GM18505 (cell line): ENCODE measurements around the gene CEP170.

Source experiments
- ATAC-seq: cut with Tn5 transposase; IDR thresholded peaks from one replicate; pipeline ENCODE4 v1.9.1; 2021; ENCODE audit not compliant: unreplicated experiment
- POLR2A ChIP-seq: IDR thresholded peaks from 4 replicates; pipeline ENCODE4 v1.6.1; 2011; ENCODE audit warnings: borderline replicate concordance; ENCODE audit not compliant: insufficient read depth, insufficient read length; ENCODE audit errors: extremely low read depth

The CEP170 gene

DNA sequence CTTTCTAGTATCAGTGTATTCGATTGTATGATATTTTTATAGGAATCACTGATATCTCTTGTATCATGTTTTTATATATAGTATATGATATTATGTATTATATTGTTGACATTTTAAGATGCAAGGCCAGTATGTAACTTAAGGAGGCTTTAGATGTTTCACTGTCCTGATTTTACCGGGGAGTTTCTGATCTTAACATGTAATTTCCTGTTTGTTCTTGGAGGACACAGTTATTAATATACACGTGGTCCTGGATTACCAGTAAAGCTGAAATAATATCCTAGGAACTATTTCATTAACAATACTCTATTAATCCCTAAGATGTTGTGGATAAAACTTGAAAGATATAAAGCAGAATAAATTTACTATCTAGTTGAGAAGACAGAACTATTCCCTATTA, 20.2 kb upstream of the CEP170 start:
- ATAC-seq = no peak
- no peak for TF ChIP-seq POLR2A

GRCh38 chr1:243273945-243274344, 18.9 kb upstream of the CEP170 start:
- no peak for ATAC-seq
- no peak for TF ChIP-seq POLR2A

GRCh38 chr1:243273506-243273905, 18.4 kb upstream of the CEP170 start:
- TF ChIP-seq POLR2A = no peak
- no peak for ATAC-seq

DNA sequence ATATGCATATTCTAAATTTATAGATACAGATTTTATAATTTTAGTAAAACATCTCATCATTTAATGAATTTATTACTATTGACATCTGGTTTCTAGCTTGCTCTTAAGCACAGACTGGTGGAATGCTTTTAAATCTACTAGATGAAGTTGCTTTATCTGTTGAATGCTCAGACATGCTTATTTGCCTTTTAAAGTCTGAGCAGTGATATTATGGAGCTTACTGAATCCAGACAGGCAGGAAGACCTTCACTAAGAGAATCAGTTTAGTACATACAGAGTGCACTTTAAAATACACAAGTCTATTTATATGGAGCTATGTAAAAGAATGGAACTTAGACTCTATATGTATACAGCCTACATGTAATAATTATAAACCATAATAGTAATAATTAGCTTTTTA, 17.3 kb upstream of the CEP170 start:
- ATAC-seq = no peak
- no peak for TF ChIP-seq POLR2A

DNA sequence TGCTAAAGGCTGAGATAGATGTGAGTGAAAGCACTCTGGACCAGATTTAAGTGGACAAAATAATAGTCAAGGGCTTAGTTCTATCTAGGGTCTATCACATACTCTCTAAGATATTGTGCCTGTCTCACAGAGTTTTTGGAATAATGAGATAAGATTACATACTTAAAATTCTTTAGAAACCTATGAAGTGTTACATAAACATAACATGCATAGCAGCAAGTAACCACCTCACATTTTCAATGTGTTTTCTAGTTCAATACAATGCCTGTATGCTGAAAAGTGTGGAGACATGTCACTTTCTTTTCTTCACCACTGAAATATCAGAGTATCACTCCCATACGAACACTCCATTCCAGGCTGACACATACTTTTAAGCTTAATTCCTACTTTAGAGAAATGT, 16.9 kb upstream of the CEP170 start:
- TF ChIP-seq POLR2A = no peak
- ATAC-seq = no peak

GRCh38 chr1:243270097-243270864, 15.2 kb upstream of the CEP170 start:
- ATAC-seq = no peak
- no peak for TF ChIP-seq POLR2A

DNA sequence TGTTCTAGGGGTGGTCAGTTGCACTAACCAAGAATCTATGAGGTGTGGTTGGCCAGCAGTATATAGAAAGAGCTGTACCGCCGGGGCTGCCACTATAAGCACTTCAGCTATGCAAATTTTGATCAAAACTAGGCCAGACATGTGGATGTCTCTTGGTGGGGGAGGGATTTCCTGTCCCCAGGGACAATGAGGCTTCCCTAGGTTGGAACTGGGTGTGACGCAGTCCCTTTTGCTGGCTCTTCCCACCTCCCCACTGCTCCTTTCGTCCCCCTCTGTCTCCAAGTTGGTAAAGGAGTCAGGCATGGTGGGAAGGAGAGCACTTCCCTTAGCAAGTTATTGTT, 14.3 kb upstream of the CEP170 start:
- no peak for TF ChIP-seq POLR2A
- no peak for ATAC-seq

DNA sequence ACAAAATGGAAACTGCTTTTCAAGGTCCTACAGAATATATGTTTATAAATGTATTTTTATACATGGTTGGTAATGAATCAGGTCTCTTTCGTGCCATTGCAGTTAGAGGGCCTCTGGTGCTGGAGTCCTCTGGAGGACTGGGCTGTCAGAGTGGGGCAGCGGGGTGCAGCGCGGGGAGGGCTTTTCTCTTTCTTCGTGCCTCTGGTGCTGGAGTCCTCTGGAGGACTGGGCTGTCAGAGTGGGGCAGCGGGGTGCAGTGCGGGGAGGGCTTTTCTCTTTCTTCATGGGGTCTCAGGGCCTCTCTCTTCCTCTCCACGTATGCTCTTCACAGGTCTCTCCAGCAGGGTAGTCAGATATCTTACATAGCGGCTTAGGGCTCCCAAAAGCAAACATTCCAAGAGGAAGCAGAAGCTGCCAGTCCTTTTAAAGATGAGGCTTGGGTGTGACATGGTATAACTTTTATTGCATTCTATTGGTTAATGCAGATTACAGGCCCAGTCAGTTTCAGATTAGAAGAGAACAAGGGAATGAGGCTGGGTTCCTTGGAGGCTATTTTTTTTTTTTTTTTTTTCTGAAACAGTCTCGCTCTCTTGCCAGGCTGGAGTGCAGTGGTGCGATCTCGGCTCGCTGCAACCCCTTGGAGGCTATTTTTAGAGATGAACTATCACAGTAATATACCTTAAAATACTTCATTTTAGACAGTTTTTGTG, 13.8 kb upstream of the CEP170 start:
- no peak for TF ChIP-seq POLR2A
- ATAC-seq = no peak

GRCh38 chr1:243267914-243268653, 13.0 kb upstream of the CEP170 start:
- ATAC-seq = no peak
- TF ChIP-seq POLR2A = no peak

DNA sequence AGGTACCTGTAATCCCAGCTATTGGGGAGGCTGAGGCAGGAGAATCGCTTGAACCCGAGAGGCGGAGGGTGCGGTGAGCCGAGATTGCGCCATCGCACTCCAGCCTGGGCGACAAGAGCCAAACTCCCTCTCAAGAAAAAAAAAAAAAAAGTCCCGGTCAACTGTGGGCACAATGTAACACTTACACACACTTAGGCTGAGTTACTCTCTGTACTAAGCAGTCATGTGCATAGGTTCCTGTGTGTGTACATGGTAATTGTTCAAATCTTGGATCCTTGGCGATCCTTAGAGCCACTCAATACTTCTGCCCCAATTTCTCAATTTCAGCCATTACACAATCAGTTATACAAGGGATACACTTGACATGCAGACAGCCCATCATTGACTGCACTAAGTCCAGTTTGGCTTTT, 12.4 kb upstream of the CEP170 start:
- no peak for TF ChIP-seq POLR2A
- ATAC-seq = no peak

DNA sequence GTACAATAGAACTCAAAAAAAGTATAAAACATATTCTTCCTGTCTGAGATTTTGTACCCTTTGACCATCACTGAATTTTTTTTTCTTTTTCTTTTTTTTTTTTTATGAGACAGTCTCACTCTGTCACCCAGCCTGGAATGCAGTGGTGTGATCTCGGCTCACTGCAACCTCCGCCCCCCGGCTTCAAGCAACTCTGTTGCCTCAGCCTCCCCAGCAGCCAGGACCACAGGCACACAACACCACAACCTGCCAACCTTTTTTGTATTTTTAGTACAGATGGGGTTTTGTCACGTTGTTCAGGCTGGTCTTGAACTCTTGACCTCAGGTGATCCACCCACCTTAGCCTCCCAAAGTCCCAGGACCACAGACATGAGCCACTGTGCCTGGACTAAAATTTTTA, 11.2 kb upstream of the CEP170 start:
- no peak for TF ChIP-seq POLR2A
- no peak for ATAC-seq

DNA sequence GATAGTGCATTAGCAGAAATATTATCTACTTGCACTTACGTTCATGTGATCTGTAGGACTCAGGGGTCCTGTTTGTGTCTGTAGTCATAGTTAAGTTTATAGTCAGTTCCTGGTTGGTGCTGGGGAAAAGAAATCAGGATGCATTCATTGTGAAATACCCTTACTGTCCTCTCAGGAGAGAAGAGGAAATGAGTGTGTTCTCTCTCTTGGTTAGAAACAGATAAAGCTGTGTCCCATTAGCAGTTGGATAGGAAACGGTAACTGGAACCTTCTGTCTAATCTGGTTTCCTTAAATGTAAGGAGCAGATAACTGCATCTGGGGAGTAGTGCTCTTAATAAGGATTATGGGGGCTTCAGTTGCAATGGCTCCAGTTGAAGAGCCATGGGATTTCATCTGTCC, 9.6 kb upstream of the CEP170 start:
- TF ChIP-seq POLR2A = no peak
- ATAC-seq = no peak

DNA sequence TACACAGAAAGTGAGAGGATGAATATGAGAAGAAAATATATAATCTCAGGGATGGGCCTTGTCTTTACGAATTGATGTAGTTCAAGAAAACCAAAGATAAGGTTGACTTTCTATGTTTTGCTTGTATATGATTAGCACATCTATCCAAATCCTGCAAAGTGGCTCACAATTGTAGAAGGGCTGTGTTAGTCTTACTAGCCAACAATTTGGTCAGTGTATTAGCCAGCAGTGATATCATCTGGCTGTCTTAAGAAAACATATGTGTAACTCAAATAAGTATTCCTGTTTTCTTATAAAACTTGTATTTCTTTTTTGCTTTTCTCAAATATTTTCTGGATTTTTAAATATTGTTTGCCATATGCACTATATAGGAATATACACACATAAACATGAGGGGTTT, 6.3 kb upstream of the CEP170 start:
- no peak for TF ChIP-seq POLR2A
- no peak for ATAC-seq

GRCh38 chr1:243260221-243260880, 5.3 kb upstream of the CEP170 start:
- no peak for ATAC-seq
- TF ChIP-seq POLR2A = no peak

DNA sequence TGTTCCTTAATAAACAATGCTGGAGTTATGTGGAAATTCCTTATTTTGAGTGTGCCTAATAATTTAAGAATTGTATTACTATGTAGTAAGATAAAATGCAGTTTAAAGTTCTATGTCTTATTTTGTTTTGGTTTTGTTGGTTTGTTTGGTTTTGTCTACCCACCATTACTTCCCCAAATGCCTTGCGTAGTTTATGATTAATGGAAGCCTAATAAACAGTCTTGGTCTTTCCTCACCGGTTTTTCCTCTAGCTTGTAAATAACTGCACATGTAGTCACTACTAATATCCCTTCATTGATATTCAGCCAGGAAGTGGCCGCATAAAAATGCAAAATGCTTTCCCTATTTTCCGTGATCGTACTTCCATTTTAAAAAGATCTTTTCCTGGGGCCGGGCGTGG, 3.6 kb upstream of the CEP170 start:
- no peak for TF ChIP-seq POLR2A
- ATAC-seq = no peak
